HG02970 (cell line): ENCODE results near the gene COMTD1.
A peak's percentile ranks its signal among the peaks of the same experiment; 100 is the strongest.

Experiments used
- ATAC-seq: cut with Tn5 transposase; IDR thresholded peaks from one replicate; pipeline ENCODE4 v1.9.1; 2021; ENCODE audit warnings: mild to moderate bottlenecking, moderate library complexity, moderate number of reproducible peaks; ENCODE audit not compliant: unreplicated experiment, low FRiP score

COMTD1 gene

DNA sequence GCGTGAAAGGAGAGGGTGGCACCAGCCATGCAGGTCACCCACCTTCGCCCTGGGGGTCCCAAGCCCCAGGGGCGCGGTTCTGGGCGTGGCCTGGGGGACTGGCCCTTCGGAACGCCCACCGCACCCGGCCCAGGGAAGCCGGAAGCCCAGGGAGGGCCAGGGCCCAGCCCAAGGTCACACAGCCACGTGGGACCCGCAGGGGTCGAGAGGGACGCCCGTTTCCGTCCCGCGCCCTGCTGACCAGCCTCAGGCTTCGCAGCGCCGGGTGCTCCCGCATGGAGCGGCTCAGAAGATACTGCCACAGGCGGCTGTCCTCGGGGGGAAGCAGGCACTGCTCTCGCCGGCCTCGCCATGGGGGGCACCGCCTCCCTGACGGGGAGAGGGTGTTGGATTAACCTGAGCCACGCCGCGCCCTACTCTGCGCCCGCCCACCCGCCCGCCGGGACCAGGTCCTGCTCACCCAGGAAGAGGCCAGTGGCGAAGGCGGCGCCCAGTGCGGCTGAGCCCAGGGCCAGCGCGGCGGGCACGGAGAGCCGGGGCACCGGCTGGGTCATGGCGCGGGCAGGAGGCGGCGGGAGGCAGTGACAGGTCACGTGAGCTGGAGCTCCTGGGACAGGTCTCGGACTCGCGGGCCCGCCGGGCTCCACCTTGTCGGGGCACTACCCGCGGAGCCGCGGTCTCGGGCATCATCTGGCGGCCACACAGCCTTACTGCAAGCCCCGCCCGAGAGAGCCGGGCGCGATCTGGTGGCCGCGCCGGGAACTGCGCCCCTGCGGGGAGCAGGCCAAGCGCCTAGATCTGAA is at the start of gene COMTD1:
Gene COMTD1 (minus strand): TSS at position 583 of the 803 bp plus-strand sequence. CDS start 29 bp downstream, at position 554.
- peak; percentile 60 for ATAC-seq

DNA sequence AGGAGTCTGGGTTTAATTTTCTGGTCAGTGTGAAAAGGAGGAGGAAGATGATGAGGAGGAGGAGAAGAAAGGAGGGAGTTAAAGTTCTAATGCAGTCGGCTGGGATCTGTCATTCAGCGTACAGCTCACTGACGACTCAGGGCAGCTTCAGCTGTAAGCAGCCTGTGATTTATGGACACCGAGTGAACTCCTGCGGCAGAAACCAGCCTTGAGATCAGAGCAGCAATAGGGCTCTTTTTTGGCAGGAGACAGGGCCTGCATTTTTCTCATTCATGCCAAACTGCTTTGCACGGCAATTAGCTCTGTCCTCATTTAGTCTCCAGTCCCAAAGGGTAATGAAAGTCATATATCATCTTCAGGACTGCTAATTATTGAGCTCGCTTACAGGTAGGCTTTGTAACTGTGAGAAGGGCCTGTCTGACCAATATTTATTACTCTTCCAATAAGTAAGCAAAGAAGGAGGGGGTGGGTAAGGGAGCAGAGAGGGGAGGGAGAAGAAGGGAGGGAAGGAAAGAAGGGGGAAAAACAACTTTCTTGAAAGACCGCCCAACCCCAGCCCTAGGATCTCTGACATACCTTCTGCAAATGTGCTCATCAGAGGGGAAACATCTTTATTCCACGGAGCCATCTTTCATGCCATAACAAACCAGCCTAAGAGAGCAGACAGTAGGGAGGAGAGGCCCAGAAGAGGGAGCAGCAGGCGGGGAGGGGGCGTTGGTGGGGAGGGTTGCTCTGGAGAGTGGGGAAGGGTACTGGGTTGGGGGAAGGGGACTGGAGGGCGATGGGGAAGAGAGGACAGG is 48.1 kb upstream of the COMTD1 start:
- ATAC-seq, result no peak

DNA sequence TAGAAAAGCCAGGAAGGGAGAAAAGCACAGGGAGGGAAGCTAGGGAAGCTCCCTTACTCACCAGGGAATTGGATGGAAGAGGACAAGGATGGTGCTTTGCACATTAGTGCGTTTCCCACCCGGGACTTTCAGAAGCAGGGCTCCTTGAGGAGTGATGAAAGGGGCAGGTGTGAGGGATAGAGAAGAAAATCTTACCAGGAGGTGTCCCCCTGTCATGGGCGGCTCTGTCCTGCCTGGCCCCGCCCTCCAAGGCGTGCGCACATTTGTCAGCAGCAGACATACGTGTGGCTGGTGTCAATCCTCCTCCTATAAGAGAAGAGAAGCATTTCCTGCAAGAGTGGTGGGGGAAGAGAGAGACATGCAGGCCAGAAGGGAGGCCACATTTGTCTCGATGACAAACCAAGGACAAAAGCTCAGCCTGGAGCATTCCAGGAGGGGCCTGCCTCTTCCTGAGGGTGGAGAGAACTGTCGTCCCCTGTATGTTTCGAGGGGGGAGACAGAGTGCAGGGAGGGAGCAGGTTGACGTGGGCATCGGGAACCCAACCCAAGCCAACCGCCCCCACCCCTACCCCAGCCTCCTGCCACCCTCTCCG is 47.4 kb upstream of the COMTD1 start:
- ATAC-seq, result no peak

DNA sequence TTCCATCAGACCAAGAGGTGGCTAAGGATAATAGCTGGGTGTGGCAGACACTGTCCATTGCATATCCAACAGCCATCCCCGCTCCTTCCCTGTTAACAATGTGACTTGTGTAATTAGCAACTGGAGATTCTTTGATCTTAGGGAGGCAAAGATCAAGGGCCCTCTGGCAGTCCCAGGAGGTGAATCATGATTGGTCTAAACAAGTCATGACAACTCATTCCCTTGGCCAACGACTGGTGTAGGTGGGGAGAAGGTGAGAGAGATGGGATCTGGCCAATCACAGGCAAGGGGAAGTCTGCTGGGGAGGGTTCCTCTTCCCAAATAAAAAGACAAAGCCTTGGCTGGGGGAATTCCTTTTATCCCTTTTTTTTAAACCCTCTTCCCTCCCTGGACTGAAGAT is 46.2 kb upstream of the COMTD1 start:
- ATAC-seq, result no peak

DNA sequence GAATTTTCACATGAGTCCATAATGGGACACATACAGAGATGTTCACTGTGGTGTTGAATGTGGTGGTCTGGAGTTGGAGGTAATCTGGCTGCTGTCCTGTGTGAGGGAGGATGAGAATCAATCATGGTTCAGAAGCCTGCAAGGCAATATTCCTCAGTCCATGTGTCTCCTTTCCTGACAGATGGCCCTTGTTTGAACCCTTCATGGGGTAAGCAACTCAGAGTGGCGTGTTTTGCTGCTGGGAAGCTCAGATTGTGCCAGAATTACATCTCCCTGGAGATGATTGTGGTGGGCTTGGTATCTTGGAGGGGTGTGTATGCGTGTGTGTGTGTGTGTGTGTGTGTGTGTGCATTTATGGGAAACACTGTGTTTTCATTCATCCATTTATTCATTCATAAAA is 44.5 kb upstream of the COMTD1 start:
- no peak for ATAC-seq

DNA sequence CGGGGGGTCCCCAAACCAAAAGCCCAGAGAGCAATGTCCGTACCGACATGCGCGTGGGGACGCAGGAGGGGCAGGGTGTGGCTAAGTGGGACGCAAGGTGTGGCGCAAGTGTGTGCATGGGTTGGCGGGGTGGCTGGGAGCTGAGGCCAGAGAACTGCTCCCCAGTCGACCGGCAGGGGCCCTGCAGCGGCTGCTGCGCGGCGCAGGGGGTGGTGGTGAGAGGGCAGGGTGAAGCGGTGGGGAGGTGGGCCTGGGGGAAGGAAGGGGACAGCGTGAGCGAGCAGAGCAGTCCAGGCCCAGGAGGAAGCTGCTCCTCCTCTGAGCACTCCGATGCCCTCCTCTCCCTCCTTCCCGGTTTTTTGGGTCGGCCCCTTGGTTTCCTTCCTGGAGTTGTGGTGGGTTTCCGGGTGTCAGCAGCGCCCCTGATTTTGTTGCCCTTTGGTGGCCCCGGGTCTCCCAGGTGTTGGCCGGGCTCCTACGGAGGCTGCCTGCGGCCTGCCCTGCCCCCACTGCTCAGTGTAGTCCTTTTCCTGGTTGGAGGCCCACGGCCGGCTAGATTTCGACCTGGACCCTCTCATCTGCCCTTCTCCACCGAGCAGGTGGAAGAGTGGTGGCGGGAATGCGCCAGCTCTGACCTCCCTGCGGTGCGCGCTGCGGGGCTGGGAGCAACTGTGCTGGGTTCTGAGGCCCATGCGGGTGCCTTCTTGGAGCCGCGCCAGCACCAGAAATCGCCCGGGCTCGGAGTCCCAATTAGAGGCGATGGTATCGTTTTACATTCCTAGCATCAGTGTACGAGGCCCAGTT is 40.5 kb upstream of the COMTD1 start:
- no peak for ATAC-seq

DNA sequence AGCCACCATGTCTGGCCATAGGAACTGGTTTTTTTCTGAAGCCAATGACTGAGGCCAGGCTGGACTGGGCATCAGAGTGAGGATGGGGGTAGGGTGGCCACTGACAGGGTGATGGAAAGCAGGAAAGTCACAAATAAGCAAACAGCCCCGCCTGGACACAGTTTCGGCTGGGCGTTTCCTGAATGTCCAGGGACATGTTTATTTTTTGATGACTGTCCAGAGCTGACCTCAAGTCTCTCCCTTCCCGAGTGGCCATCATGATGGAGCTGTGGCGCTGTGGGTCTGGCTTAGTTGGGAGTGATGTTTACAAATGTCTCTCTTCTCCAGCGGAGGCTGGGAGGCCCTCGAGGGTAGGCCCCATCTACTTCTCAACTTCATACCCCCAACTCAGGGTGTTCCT is 37.1 kb upstream of the COMTD1 start:
- ATAC-seq, result no peak

DNA sequence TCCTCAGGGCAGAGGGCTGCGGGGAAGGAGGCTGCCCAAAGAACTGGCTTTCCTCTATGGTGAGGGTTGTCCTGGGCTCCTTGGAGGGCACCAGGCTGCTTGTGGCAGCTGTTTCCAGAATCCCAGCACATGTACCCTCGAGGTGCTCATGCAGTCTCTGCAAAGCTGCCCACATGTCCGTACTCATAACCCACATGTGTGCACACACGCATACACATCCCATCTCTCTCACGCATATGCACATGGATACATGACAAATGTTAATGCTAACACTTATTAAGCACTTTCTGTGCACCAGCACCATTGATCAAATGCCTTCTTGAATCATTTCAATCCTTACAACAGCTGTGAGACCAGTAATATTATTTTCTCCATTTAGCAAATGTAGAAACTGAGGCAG is 36.3 kb upstream of the COMTD1 start:
- ATAC-seq, result no peak

DNA sequence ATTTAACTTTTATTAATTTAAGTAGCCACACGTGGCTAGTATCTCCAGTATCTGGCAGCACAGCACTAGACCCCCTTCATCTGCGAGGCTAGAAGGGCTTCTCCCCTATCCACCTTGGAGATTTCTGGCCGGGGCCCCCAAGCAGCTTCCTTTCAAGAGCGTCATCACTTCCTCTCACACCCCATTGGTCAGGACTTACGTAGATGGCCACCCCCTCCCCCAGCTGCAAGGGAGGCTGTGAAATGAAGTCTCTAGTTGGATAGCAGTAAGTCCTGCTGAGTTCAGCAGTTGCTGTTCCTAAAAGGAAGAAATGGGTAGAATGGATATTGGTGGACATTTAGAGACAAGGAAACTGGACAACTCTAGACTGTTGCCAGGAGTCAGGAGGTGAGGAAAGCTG is 33.8 kb upstream of the COMTD1 start:
- ATAC-seq, result no peak

DNA sequence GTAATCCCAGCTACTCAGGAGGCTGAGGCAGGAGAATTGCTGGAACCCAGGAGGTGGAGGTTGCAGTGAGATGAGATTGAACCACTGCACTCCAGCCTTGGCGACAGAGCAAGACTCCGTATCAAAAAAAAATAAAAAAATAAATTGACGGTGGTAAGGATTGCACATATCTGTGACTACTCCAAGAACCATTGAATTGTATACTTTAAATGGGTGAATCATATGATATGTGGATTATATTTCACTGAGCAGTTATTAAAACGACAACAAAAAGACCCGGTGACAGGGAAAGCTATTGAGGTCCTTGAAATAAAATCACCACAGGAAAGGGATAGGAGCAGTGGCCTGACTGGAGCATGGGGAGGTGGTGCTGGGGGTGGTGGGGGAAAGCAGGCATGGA is 31.2 kb upstream of the COMTD1 start:
- ATAC-seq, result no peak

DNA sequence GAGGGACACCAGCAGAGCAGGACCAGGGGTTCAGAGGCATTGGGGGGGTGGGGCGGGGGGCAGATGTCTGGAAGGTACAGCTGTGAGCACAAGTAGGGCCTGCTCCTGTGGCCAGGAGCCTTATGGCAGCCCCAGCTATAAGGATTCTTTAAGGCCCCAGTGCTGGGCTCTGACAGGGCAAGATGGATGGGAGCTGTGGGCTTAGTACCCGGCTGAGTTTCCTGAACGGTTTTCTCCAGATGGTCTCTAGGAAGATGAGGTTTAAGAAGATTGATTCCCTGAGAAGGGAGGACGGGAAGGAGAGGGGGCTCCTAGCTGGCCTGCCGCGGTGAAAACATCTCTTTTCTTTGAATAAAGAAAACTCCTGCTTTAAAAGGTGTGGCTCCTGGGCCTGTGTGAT is 30.1 kb upstream of the COMTD1 start:
- no peak for ATAC-seq

DNA sequence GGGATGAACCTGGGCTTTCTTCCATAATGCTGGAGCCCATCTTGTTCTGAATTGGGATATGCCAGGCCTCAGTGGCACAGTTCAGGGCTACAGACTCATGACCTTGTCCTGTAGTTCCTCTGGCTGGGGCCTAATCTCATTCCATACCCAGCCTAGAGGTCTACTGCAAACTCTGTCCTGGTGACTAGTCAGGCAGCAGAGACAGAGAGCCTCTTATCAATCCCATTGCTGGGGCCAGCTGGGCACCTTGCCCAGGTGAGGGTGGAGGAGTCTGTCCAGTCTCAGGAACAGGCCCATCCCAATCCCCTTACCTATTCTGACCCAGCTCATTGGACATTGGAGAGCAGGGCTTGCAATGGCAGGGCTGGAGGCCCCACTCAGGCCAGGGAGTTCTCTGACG is 28.0 kb upstream of the COMTD1 start:
- no peak for ATAC-seq

DNA sequence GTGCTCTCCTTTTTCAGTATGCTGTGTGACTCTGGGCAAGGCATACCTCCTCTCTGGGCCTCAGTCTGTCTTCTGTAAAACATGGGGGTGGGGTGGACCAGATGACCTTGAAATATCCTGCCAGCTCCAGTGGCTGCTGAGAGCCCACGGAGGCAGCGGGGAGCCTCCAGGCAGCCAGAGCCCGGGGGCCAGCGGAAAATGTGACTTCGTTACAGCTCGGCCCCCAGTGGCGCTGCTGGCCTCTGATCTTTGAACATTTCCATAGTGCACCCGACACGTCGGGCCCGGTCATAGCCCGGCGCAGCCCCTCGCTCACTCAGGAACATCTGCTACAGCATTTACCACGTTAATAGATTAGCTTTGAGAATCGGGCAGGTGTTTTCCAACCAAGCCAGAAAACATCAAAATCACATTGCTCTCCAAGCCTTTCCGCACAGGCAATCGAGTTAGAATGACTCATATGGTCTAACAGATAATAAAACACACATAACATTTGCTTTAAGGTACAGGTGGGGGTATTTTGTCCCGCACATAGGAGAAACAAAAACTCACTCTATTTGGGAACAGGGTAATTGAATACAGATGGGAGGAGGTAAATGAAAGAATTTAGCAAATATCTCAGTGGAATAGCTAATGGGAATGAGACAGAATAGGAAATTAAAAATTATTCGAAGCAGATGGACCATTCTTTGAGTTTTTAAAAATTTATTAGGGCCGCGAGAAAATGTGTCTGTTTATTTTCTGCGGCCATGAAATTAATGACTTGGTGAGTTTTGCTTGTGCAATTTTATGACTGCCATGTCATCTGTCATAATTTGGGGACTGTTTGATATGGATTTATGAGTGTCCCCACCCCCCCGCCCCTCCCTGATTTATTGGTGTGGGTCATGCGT is 26.3 kb upstream of the COMTD1 start:
- ATAC-seq, result no peak

DNA sequence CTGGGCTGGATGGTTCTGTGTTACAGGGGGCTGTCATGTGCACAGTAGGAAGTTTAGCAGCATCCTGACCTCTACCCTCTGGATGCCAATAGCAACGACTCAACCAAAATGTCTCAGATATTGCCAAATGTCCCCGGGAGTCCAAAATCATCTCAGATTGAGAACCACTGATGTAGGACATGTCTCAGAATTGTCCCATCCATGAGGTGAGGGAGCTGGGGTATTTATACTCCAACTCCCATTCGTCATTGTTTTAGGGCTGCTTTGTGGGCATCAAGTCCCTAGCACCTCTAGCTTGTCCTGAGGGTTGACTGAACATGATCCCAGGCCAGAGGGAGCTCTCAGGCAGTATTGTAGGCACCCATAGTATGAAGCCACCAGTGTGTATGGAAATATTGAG is 25.2 kb upstream of the COMTD1 start:
- no peak for ATAC-seq

DNA sequence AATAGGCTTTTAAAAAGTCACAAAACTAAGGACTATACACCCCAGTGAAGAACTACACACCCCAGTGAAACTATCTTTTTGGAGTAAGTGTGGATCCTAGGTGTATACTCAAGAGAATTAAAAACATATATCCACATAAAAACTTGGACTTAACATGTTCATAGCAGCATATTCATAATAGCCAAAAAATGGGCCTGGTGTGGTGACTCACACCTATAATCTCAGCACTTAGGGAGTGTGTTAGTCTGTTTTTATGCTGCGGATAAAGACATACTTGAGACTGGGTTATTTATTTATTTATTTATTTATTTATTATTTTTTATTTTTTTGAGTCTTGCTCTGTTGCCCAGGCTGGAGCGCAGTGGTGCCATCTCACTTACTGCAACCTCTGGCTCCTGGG is 19.0 kb upstream of the COMTD1 start:
- no peak for ATAC-seq

DNA sequence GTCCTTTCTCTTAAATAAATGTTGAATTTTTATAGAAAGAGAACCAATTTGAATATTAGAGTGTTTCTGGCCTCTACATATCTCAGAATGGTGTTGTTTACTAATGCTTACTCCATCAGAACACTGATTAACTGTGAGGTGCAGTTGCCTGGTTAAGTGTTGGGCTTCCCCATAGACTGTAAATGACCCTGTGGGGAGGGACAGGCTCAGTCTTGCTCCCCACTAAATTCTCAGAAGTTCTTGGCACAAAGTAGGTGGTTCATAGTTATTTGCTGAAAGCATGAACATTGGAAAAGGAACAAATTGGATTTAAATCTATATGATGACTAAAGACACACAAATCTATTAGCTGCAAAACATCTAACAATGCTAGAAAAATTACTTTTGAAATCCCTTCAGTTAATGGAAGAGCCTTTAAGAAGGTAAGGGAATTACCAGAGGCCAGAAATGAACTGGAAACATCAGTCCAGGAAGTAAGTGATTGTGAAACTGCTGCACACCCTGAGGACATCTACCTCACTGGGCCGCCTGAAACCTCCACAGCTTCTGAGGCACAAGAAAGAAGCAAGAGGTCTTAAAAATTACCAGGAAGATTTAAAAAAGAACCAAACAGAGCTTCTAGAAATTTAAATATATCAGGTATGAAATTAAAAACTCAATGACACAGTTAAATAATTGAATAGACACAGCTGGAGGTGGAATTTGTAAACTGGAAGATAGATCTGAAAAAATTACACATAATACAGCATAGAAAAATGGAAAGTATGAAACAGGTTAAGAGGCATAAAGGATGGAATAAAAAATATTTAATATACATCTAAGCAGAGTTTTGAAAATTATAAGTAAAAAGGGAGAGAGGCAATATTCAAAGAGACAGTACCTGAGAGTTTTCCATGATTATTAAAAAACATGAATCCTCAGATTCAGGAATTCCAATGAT is 17.8 kb upstream of the COMTD1 start:
- ATAC-seq, result no peak

DNA sequence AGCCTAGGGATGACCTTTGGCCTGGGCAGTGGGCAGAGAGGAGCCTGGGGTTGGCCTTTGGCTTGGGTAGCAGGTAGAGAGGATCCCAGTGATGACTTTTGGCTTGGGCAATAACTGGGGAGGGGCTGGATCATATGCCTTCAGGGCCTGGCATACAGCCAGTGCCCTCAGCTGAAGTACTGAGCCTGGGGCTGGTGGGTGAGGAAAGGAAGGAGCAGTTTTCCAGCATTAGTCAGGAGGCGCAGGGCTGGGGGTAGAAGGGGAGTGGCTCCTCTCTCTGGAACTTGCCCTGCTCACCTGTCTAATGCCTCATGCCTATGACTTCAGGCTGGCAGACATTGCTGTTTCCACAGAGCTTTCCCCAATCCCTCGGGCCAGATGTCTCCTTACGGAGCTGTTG is 15.2 kb upstream of the COMTD1 start:
- ATAC-seq, result no peak

DNA sequence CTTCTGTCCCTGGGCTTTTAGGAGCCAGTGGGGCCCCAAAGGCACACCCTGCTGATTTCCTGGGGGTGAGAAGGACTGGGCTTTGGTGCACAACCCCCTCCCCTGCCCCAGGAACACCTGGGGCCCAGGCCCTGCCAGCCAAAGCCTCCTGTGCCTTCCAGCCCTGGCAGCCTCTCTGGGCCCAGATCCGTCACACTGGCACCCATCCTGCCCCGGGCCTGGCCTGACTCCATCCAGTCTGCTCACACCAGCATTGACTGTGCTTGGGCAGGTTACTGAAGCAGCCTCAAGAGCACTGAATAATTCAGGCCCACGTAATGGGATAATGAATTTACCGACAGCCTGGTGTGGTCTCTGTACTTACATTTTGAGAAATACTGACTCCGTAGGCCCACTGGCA is 12.0 kb upstream of the COMTD1 start:
- ATAC-seq, result no peak

DNA sequence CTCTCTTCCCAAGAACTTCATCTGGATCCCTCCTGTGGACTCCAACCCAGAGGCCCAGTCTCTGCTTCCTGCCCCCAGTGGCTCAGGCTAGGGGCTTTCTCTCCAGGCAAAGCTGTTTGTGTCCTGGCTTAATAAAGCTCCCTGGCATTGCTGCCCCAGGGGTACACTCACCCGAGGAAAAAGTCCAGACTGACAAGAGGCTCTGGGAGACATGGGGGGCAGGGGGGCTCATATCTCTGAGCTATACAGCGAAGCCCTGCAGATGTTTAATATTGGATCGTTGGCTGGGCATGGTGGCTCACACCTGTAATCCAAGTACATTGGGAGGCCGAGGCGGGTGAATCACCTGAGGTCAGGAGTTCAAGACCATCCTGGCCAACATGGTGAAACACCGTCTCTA is 10.7 kb upstream of the COMTD1 start:
- ATAC-seq, result no peak
